HG02763 (cell line): Measurements from ENCODE around the gene RSAD1.
"Not testable (repeated sequence)": the region's sequence is repeated elsewhere in the genome, so short reads cannot be mapped to it uniquely, and the experiment has no call there.

Experiments used
- ATAC-seq: cut with Tn5 transposase; IDR thresholded peaks from one replicate; pipeline ENCODE4 v1.9.1; 2021; ENCODE audit warnings: mild to moderate bottlenecking, moderate library complexity; ENCODE audit not compliant: unreplicated experiment

Gene RSAD1

GRCh38 chr17:50471009-50471905 lies 7.4 kb upstream of the RSAD1 start:
- ATAC-seq = no peak

GRCh38 chr17:50472286-50472685 lies 6.4 kb upstream of the RSAD1 start:
- ATAC-seq = no peak

- ATAC-seq = not testable (repeated sequence)
Observed at GRCh38 chr17:50472761-50473161, 5.9 kb upstream of the RSAD1 start.

GRCh38 chr17:50473901-50474300 lies 4.8 kb upstream of the RSAD1 start:
- ATAC-seq = no peak

GRCh38 chr17:50474523-50474922 lies 4.1 kb upstream of the RSAD1 start:
- ATAC-seq = no peak

GRCh38 chr17:50475362-50475761 lies 3.3 kb upstream of the RSAD1 start:
- no peak for ATAC-seq

- not testable (repeated sequence) for ATAC-seq
Observed at GRCh38 chr17:50475775-50476544, 2.7 kb upstream of the RSAD1 start.

- no peak for ATAC-seq
Observed at GRCh38 chr17:50476545-50477315, 1.9 kb upstream of the RSAD1 start.

- no peak for ATAC-seq
Observed at GRCh38 chr17:50477976-50478375, 684 bp upstream of the RSAD1 start.

GRCh38 chr17:50479522-50480141 lies 972 bp downstream of the RSAD1 start:
- no peak for ATAC-seq

GRCh38 chr17:50480142-50480764 lies 1.6 kb downstream of the RSAD1 start:
- ATAC-seq = no peak

- ATAC-seq = no peak
Observed at GRCh38 chr17:50480854-50481490, 2.3 kb downstream of the RSAD1 start.

GRCh38 chr17:50481648-50482047 lies 3.0 kb downstream of the RSAD1 start:
- no peak for ATAC-seq

GRCh38 chr17:50482110-50482509 lies 3.5 kb downstream of the RSAD1 start:
- no peak for ATAC-seq

GRCh38 chr17:50482516-50482915 lies 3.9 kb downstream of the RSAD1 start:
- no peak for ATAC-seq

- no peak for ATAC-seq
Observed at GRCh38 chr17:50483266-50483665, 4.6 kb downstream of the RSAD1 start.

- no peak for ATAC-seq
Observed at GRCh38 chr17:50484386-50485155, 5.9 kb downstream of the RSAD1 start.

- no peak for ATAC-seq
Observed at GRCh38 chr17:50487213-50488096, 8.8 kb downstream of the RSAD1 start.
